OCI-LY1 (cell line): Measurements from ENCODE around the gene FOXK1.

Experiments
- EZH2 ChIP-seq: fragments of 200-600 bp; sonication (generic), shearing (Covaris generic); IDR thresholded peaks from 2 replicates; pipeline ENCODE4 v1.8.0; 2017; ENCODE audit warnings: borderline replicate concordance, mixed run types, mild to moderate bottlenecking, antibody characterized with exemption, low read length, moderate library complexity, mixed read lengths
- TF ChIP-seq, protein P1 (sequence below): fragments of 200-600 bp; sonication (generic), shearing (Covaris generic); IDR thresholded peaks from 2 replicates; pipeline ENCODE4 v1.5.1; 2017; ENCODE audit warnings: mild to moderate bottlenecking, antibody characterized with exemption, low read length, moderate library complexity, mixed read lengths

DNA sequence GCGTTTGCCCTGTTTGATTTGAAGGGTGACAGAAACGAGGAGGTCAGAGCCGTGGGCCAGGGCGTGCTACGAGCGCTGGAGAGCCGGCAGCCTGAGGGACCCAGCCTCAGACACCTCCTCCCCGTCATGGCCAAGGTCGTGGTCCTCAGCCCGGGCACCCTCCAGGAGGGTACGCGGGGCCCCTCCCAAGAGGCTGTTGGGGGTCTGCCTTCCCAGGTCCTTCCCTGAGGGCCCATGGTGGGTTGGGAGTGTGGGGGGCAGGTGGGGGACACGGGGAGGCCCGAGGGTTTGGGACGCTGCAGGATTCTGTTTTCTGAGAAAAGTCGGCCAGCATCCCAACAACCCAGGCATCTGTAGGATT, 101.2 kb downstream of the FOXK1 start:
- TF ChIP-seq, protein P1, sequence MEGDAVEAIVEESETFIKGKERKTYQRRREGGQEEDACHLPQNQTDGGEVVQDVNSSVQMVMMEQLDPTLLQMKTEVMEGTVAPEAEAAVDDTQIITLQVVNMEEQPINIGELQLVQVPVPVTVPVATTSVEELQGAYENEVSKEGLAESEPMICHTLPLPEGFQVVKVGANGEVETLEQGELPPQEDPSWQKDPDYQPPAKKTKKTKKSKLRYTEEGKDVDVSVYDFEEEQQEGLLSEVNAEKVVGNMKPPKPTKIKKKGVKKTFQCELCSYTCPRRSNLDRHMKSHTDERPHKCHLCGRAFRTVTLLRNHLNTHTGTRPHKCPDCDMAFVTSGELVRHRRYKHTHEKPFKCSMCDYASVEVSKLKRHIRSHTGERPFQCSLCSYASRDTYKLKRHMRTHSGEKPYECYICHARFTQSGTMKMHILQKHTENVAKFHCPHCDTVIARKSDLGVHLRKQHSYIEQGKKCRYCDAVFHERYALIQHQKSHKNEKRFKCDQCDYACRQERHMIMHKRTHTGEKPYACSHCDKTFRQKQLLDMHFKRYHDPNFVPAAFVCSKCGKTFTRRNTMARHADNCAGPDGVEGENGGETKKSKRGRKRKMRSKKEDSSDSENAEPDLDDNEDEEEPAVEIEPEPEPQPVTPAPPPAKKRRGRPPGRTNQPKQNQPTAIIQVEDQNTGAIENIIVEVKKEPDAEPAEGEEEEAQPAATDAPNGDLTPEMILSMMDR = no peak
- TF ChIP-seq EZH2 = no peak
